SK-N-SH treated with all-trans-retinoic acid at 6 μM for 48 hours (cell line): ENCODE data around the gene PCP4L1.

Source experiments
- ATAC-seq: fragments of 200-7000 bp; cut with Tn5 transposase; 3 replicates; pipeline ENCODE4 v1.9.1; 2020; ENCODE audit warnings: mild to moderate bottlenecking, moderate library complexity
- CSDC2 ChIP-seq: fragments of 250-450 bp; sonication (Bioruptor Pico); IDR thresholded peaks from 2 replicates; pipeline ENCODE4 v1.5.0; 2020; ENCODE audit warnings: mild to moderate bottlenecking, moderate library complexity
- ESRRG ChIP-seq: fragments of 250-450 bp; sonication (Bioruptor Pico); IDR thresholded peaks from 2 replicates; pipeline ENCODE4 v1.6.1; 2021; ENCODE audit warnings: mild to moderate bottlenecking
- GLIS3 ChIP-seq: fragments of 250-450 bp; sonication (Bioruptor Pico); IDR thresholded peaks from 2 replicates; pipeline ENCODE4 v1.5.0; 2020; ENCODE audit warnings: mild to moderate bottlenecking, moderate library complexity
- ISL1 ChIP-seq: fragments of 250-450 bp; sonication (Bioruptor Pico); IDR thresholded peaks from 2 replicates; pipeline ENCODE4 v2.1.2; 2022; ENCODE audit warnings: mild to moderate bottlenecking, moderate library complexity
- OSR1 ChIP-seq: fragments of 250-450 bp; sonication (Bioruptor Pico); IDR thresholded peaks from 2 replicates; pipeline ENCODE4 v1.8.0; 2022; ENCODE audit warnings: moderate library complexity, mild to moderate bottlenecking, inconsistent platforms
- PPARA ChIP-seq: fragments of 250-450 bp; sonication (Bioruptor Pico); IDR thresholded peaks from 2 replicates; pipeline ENCODE4 v1.5.0; 2020; ENCODE audit warnings: mild to moderate bottlenecking, borderline replicate concordance
- RARB ChIP-seq: fragments of 250-450 bp; sonication (Bioruptor Pico); IDR thresholded peaks from 2 replicates; pipeline ENCODE4 v1.8.0; 2021; ENCODE audit warnings: mild to moderate bottlenecking, moderate library complexity
- TCF4 ChIP-seq: fragments of 250-450 bp; sonication (Bioruptor Pico); IDR thresholded peaks from 2 replicates; pipeline ENCODE4 v1.8.0; 2021; ENCODE audit warnings: mild to moderate bottlenecking, moderate library complexity, borderline replicate concordance
- TOX ChIP-seq: fragments of 250-450 bp; sonication (Bioruptor Pico); IDR thresholded peaks from 2 replicates; pipeline ENCODE4 v1.8.0; 2021; ENCODE audit warnings: mild to moderate bottlenecking, moderate library complexity, borderline replicate concordance
- ZC3H10 ChIP-seq: fragments of 250-450 bp; sonication (Bioruptor Pico); IDR thresholded peaks from 2 replicates; pipeline ENCODE4 v1.5.1; 2021; ENCODE audit warnings: mild to moderate bottlenecking, moderate library complexity
- ZFP3 ChIP-seq: fragments of 250-450 bp; sonication (Bioruptor Pico); IDR thresholded peaks from 2 replicates; pipeline ENCODE4 v1.5.0; 2020; ENCODE audit warnings: mild to moderate bottlenecking, moderate library complexity
- ZFP30 ChIP-seq: fragments of 450-650 bp; formaldehyde crosslinking; IDR thresholded peaks from 2 replicates; pipeline ENCODE4 v1.5.0; 2022; ENCODE audit warnings: mild to moderate bottlenecking, moderate library complexity
- ZNF565 ChIP-seq: fragments of 450-650 bp; formaldehyde crosslinking; conservative IDR thresholded peaks from 2 replicates; pipeline ENCODE4 v1.5.0; 2020; ENCODE audit warnings: low read depth, mild to moderate bottlenecking, moderate library complexity
- ZNF70 ChIP-seq: fragments of 450-650 bp; formaldehyde crosslinking; IDR thresholded peaks from 2 replicates; pipeline ENCODE4 v1.5.0; 2020; ENCODE audit warnings: mild to moderate bottlenecking, moderate library complexity
- ZNF8 ChIP-seq: fragments of 450-650 bp; formaldehyde crosslinking; IDR thresholded peaks from 2 replicates; pipeline ENCODE4 v1.5.0; 2020; ENCODE audit warnings: mild to moderate bottlenecking, moderate library complexity
- TF ChIP-seq, protein P1 (sequence below): fragments of 250-450 bp; sonication (Bioruptor Pico); IDR thresholded peaks from 2 replicates; pipeline ENCODE4 v1.5.0; 2020; ENCODE audit warnings: mild to moderate bottlenecking, moderate library complexity
- TF ChIP-seq, protein P2 (sequence below): fragments of 250-450 bp; sonication (Bioruptor Pico); IDR thresholded peaks from 2 replicates; pipeline ENCODE4 v1.8.0; 2020; ENCODE audit warnings: mild to moderate bottlenecking, moderate library complexity, borderline replicate concordance
- TF ChIP-seq, protein P3 (sequence below): fragments of 250-450 bp; sonication (Bioruptor Pico); IDR thresholded peaks from 2 replicates; pipeline ENCODE4 v1.5.1; 2021; ENCODE audit warnings: mild to moderate bottlenecking, moderate library complexity
- TF ChIP-seq, protein P4 (sequence below): fragments of 250-450 bp; sonication (Bioruptor Pico); IDR thresholded peaks from 2 replicates; pipeline ENCODE4 v1.8.0; 2021; ENCODE audit warnings: low read depth, mild to moderate bottlenecking, moderate library complexity, borderline replicate concordance

The PCP4L1 gene

DNA sequence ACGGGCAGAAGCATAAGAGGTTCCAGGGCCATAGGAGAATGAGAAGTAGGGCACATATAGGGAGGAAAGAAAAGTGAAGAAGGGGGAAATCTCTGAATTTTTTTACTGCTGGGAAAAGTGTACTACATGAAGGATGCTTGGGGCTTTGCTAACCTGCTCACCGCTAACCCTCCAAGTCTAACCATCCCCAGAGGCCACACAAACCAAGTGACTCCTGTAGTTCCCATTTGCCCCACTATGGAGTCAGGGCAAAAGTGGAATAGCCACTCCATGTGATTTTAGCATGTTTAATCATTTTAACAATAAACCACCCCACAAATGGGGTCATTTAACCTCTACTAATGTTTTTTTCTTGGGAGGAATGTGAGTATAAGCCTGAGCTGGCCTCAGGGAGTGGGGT, 26.6 kb downstream of the PCP4L1 start (continued):
- TF ChIP-seq, protein P1, sequence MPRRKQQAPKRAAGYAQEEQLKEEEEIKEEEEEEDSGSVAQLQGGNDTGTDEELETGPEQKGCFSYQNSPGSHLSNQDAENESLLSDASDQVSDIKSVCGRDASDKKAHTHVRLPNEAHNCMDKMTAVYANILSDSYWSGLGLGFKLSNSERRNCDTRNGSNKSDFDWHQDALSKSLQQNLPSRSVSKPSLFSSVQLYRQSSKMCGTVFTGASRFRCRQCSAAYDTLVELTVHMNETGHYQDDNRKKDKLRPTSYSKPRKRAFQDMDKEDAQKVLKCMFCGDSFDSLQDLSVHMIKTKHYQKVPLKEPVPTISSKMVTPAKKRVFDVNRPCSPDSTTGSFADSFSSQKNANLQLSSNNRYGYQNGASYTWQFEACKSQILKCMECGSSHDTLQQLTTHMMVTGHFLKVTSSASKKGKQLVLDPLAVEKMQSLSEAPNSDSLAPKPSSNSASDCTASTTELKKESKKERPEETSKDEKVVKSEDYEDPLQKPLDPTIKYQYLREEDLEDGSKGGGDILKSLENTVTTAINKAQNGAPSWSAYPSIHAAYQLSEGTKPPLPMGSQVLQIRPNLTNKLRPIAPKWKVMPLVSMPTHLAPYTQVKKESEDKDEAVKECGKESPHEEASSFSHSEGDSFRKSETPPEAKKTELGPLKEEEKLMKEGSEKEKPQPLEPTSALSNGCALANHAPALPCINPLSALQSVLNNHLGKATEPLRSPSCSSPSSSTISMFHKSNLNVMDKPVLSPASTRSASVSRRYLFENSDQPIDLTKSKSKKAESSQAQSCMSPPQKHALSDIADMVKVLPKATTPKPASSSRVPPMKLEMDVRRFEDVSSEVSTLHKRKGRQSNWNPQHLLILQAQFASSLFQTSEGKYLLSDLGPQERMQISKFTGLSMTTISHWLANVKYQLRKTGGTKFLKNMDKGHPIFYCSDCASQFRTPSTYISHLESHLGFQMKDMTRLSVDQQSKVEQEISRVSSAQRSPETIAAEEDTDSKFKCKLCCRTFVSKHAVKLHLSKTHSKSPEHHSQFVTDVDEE (CRISPR knock-in tag): no peak
- no peak for TF ChIP-seq GLIS3 (CRISPR knock-in tag)
- TF ChIP-seq, protein P2, sequence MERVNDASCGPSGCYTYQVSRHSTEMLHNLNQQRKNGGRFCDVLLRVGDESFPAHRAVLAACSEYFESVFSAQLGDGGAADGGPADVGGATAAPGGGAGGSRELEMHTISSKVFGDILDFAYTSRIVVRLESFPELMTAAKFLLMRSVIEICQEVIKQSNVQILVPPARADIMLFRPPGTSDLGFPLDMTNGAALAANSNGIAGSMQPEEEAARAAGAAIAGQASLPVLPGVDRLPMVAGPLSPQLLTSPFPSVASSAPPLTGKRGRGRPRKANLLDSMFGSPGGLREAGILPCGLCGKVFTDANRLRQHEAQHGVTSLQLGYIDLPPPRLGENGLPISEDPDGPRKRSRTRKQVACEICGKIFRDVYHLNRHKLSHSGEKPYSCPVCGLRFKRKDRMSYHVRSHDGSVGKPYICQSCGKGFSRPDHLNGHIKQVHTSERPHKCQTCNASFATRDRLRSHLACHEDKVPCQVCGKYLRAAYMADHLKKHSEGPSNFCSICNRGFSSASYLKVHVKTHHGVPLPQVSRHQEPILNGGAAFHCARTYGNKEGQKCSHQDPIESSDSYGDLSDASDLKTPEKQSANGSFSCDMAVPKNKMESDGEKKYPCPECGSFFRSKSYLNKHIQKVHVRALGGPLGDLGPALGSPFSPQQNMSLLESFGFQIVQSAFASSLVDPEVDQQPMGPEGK (CRISPR knock-in tag): no peak
- TF ChIP-seq, all 23 proteins: peak for 0

DNA sequence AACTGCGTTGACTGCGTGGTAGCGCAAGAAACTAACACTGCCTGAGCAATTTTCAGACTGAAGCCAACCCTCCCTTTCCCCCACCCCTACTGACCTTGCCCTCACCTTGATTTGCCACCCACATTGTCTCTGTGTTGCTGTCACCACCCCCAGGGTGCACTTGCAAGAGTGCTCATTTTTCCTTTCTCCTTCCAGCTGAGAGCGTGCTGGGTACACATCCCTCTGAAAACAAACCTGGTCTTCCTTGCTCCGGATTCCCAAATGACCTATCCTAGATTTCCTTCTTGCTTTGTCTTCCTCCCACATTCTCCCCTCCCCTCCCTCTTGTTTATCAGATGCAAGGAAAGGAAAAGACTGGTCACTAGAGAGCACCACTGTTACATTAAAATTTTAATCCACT, 27.0 kb downstream of the PCP4L1 start:
- TF ChIP-seq, protein P1 (CRISPR knock-in tag): no peak
- no peak for TF ChIP-seq PPARA
- no peak for TF ChIP-seq TOX
- no peak for TF ChIP-seq ZC3H10
- TF ChIP-seq, protein P3, sequence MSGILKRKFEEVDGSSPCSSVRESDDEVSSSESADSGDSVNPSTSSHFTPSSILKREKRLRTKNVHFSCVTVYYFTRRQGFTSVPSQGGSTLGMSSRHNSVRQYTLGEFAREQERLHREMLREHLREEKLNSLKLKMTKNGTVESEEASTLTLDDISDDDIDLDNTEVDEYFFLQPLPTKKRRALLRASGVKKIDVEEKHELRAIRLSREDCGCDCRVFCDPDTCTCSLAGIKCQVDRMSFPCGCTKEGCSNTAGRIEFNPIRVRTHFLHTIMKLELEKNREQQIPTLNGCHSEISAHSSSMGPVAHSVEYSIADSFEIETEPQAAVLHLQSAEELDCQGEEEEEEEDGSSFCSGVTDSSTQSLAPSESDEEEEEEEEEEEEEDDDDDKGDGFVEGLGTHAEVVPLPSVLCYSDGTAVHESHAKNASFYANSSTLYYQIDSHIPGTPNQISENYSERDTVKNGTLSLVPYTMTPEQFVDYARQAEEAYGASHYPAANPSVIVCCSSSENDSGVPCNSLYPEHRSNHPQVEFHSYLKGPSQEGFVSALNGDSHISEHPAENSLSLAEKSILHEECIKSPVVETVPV: no peak
- no peak for TF ChIP-seq ESRRG (CRISPR knock-in tag)
- TF ChIP-seq, protein P4, sequence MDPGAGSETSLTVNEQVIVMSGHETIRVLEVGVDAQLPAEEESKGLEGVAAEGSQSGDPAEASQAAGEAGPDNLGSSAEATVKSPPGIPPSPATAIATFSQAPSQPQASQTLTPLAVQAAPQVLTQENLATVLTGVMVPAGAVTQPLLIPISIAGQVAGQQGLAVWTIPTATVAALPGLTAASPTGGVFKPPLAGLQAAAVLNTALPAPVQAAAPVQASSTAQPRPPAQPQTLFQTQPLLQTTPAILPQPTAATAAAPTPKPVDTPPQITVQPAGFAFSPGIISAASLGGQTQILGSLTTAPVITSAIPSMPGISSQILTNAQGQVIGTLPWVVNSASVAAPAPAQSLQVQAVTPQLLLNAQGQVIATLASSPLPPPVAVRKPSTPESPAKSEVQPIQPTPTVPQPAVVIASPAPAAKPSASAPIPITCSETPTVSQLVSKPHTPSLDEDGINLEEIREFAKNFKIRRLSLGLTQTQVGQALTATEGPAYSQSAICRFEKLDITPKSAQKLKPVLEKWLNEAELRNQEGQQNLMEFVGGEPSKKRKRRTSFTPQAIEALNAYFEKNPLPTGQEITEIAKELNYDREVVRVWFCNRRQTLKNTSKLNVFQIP (CRISPR knock-in tag): no peak
- no peak for TF ChIP-seq CSDC2 (CRISPR knock-in tag)
- no peak for TF ChIP-seq ZNF70
- TF ChIP-seq ZNF8 (CRISPR knock-in tag): no peak
- no peak for TF ChIP-seq ZNF565 (CRISPR knock-in tag)
- TF ChIP-seq, protein P2 (CRISPR knock-in tag): no peak
- TF ChIP-seq OSR1 (CRISPR knock-in tag): no peak
- TF ChIP-seq, all 23 proteins: peak for 0
- ATAC-seq: no peak

DNA sequence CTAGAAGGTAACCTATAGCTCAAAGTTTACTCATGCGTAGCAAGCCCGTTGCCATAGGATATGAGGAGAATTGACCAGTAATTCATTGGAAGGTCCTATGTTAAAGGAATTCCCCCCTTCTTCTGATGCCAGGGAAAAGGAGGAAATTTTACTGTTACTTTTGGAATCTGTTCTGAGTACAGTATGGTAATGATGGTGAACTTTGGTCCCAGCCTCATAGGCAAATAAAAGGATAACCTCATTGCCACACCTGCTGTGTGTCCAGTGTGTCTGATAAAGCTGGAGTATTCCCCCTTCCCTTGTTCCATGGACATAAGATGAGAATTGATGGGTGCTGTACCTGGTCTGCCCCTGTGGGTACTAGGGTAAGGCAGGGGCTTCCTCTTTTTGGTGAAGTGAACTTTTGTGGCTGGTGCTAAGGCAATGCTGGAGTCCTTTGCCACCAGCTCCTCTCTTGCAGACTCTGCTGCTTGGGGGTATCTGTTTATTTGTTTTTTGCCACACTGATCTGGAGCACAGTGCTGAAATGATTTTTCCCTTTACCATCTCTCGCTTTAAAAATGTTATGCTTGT, 29.0 kb downstream of the PCP4L1 start:
- no peak for ATAC-seq
- no peak for TF ChIP-seq TCF4 (CRISPR knock-in tag)
- no peak for TF ChIP-seq PPARA
- TF ChIP-seq ZFP3 (CRISPR knock-in tag): no peak
- no peak for TF ChIP-seq ISL1 (CRISPR knock-in tag)
- no peak for TF ChIP-seq TOX
- TF ChIP-seq RARB (CRISPR knock-in tag): no peak
- TF ChIP-seq ZFP30 (CRISPR knock-in tag): no peak
- no peak for TF ChIP-seq ZNF70
- TF ChIP-seq ESRRG (CRISPR knock-in tag): no peak
- TF ChIP-seq, protein P1 (CRISPR knock-in tag): no peak
- TF ChIP-seq CSDC2 (CRISPR knock-in tag): no peak
- TF ChIP-seq, protein P2 (CRISPR knock-in tag): no peak
